Loucy (cell line): Measurements from ENCODE around the gene LINGO1.

Experiments used
- H2AFZ ChIP-seq: fragments of 200-600 bp; sonication (generic); 2 replicates; pipeline ENCODE4 v1.6.0; 2016; ENCODE audit warnings: antibody characterized with exemption, mild to moderate bottlenecking, low read length, moderate library complexity
- H3F3A ChIP-seq: fragments of 200-600 bp; 2 replicates; pipeline ENCODE4 v1.6.0; 2016; ENCODE audit warnings: antibody characterized with exemption, low read depth, mild to moderate bottlenecking
- H3K27me3 ChIP-seq: fragments of 200-600 bp; sonication (generic); 2 replicates; pipeline ENCODE4 v1.6.1; 2014; ENCODE audit warnings: low read length, mild to moderate bottlenecking; ENCODE audit not compliant: insufficient read depth, poor library complexity, severe bottlenecking
- H3K36me3 ChIP-seq: fragments of 200-600 bp; sonication (generic); 2 replicates; pipeline ENCODE4 v1.6.1; 2016; ENCODE audit warnings: low read length; ENCODE audit not compliant: insufficient read depth
- H3K4me1 ChIP-seq: fragments of 200-600 bp; sonication (generic); 2 replicates; pipeline ENCODE4 v1.5.1; 2014; ENCODE audit warnings: low read length, mild to moderate bottlenecking; ENCODE audit not compliant: insufficient read depth, poor library complexity, severe bottlenecking
- H3K4me2 ChIP-seq: fragments of 200-600 bp; sonication (generic); 2 replicates; pipeline ENCODE4 v1.6.0; 2014; ENCODE audit warnings: antibody characterized with exemption, low read length, low read depth, mild to moderate bottlenecking; ENCODE audit not compliant: poor library complexity, severe bottlenecking
- H3K4me3 ChIP-seq: fragments of 200-600 bp; sonication (generic); 2 replicates; pipeline ENCODE4 v1.5.1; 2014; ENCODE audit warnings: low read length, mild to moderate bottlenecking, mixed read lengths; ENCODE audit not compliant: poor library complexity, severe bottlenecking
- H3K79me2 ChIP-seq: fragments of 200-600 bp; sonication (generic); 2 replicates; pipeline ENCODE4 v1.6.1; 2014; ENCODE audit warnings: low read length; ENCODE audit not compliant: insufficient read depth
- H3K9ac ChIP-seq: fragments of 200-600 bp; sonication (generic); 2 replicates; pipeline ENCODE4 v1.6.0; 2014; ENCODE audit warnings: mild to moderate bottlenecking, low read depth, low read length, moderate library complexity; ENCODE audit not compliant: poor library complexity, severe bottlenecking
- H3K9me2 ChIP-seq: fragments of 200-600 bp; sonication (generic); replicated peaks from 2 replicates; pipeline ENCODE4 v1.6.1; 2016; ENCODE audit warnings: low read depth, low read length, mixed read lengths
- H3K9me3 ChIP-seq: fragments of 200-600 bp; sonication (generic); 2 replicates; pipeline ENCODE4 v1.6.1; 2014; ENCODE audit warnings: mild to moderate bottlenecking, antibody characterized with exemption, low read length, low read depth; ENCODE audit not compliant: insufficient read depth
- H4K20me1 ChIP-seq: fragments of 200-600 bp; sonication (generic); 2 replicates; pipeline ENCODE4 v1.6.0; 2014; ENCODE audit warnings: antibody characterized with exemption, low read length, mild to moderate bottlenecking; ENCODE audit not compliant: insufficient read depth, poor library complexity, severe bottlenecking
- CTCF ChIP-seq: fragments of 200-600 bp; sonication (generic); conservative IDR thresholded peaks from 2 replicates; pipeline ENCODE4 v1.5.1; 2014; ENCODE audit warnings: mild to moderate bottlenecking, antibody characterized with exemption, low read length
- EZH2phosphoT487 ChIP-seq: fragments of 200-600 bp; IDR thresholded peaks from 2 replicates; pipeline ENCODE4 v1.6.1; 2018; ENCODE audit warnings: antibody characterized with exemption, mild to moderate bottlenecking, moderate library complexity, borderline replicate concordance

Gene LINGO1

GRCh38 chr15:77566092-77566491 lies 66.6 kb downstream of the LINGO1 start:
- Histone ChIP-seq H3K4me3 (no peak overlapping the region), H3K27me3 (no peaks in the 10 kb centered on the region), H3K9me2 (no peaks in the 10 kb centered on the region), H3F3A (no peaks in the 10 kb centered on the region), H3K4me1 (no peaks in the 10 kb centered on the region), H3K79me2 (no peaks in the 10 kb centered on the region), H3K4me2 (no peak overlapping the region), H4K20me1 (no peaks in the 10 kb centered on the region), H2AFZ (no peak overlapping the region), H3K36me3 (no peaks in the 10 kb centered on the region), H3K9me3 (no peaks in the 10 kb centered on the region), H3K9ac (no peak overlapping the region)
- no peak for TF ChIP-seq EZH2phosphoT487
- TF ChIP-seq CTCF, result no peak

GRCh38 chr15:77565378-77565915 lies 67.3 kb downstream of the LINGO1 start:
- H3F3A ChIP-seq, result no peaks in the 10 kb centered on the region
- H3K27me3 ChIP-seq, result no peaks in the 10 kb centered on the region
- no peaks in the 10 kb centered on the region for H3K36me3 ChIP-seq
- H3K4me1 ChIP-seq, result no peaks in the 10 kb centered on the region
- no peaks in the 10 kb centered on the region for H3K9me2 ChIP-seq
- no peak overlapping the region for H3K9ac ChIP-seq
- H3K9me3 ChIP-seq, result no peaks in the 10 kb centered on the region
- H2AFZ ChIP-seq, result no peak overlapping the region
- TF ChIP-seq CTCF (no peak), EZH2phosphoT487 (no peak)
- no peaks in the 10 kb centered on the region for H3K79me2 ChIP-seq
- H4K20me1 ChIP-seq, result no peaks in the 10 kb centered on the region
- H3K4me3 ChIP-seq, result no peak overlapping the region
- no peak overlapping the region for H3K4me2 ChIP-seq

- Histone ChIP-seq H3K9ac (no peak overlapping the region), H4K20me1 (no peaks in the 10 kb centered on the region), H3K4me1 (no peaks in the 10 kb centered on the region), H3K9me2 (no peaks in the 10 kb centered on the region), H3K79me2 (no peaks in the 10 kb centered on the region), H3K27me3 (no peaks in the 10 kb centered on the region), H2AFZ (no peak overlapping the region), H3K4me3 (no peak overlapping the region), H3K36me3 (no peaks in the 10 kb centered on the region), H3F3A (no peaks in the 10 kb centered on the region), H3K4me2 (no peak overlapping the region), H3K9me3 (no peaks in the 10 kb centered on the region)
- TF ChIP-seq EZH2phosphoT487 (no peak), CTCF (no peak)
Measured at GRCh38 chr15:77564938-77565337, 67.8 kb downstream of the LINGO1 start.
